ENCODE data around the gene TBX6. TPM values are rescaled to one million over a fixed set of nuclear protein-coding genes. Genes with fewer than 3 reads are reported as not detected.

Gene TBX6
- total RNA-seq, 1 donor from 2014 or later: 0.55 TPM

GRCh38 chr16:30094541-30095165 is 2.9 kb upstream of the TBX6 start:
- no peak for DNase-seq (ENCODE audit: low spot score)
- Mint-ChIP-seq H3K4me3 (ENCODE audit: unreplicated experiment) (peak overlapping the region; percentile 75), H3K4me1 (ENCODE audit: low read depth) (peaks cover 42% of the 10 kb centered on the region), H3K36me3 (ENCODE audit: low read depth) (peaks cover 2% of the 10 kb centered on the region), H3K27me3 (ENCODE audit: low read depth) (no peaks in the 10 kb centered on the region), H3K27ac (ENCODE audit: unreplicated experiment) (peak overlapping the region; percentile 4), H3K9me3 (ENCODE audit: low read depth) (peaks cover 3% of the 10 kb centered on the region)
- no peak for TF ChIP-seq CTCF (IDR thresholded peaks at IDR 0.05)

- Mint-ChIP-seq H3K4me1 (ENCODE audit: low read depth) (peaks cover 48% of the 10 kb centered on the region), H3K27ac (ENCODE audit: unreplicated experiment) (peak overlapping the region; percentile 71), H3K9me3 (ENCODE audit: low read depth) (peaks cover under 1% of the 10 kb centered on the region), H3K4me3 (ENCODE audit: unreplicated experiment) (peak overlapping the region; percentile 80), H3K27me3 (ENCODE audit: low read depth) (no peaks in the 10 kb centered on the region), H3K36me3 (ENCODE audit: low read depth) (no peaks in the 10 kb centered on the region)
- DNase-seq (ENCODE audit: low spot score): no peak
- TF ChIP-seq CTCF (IDR thresholded peaks at IDR 0.05): peak; percentile 36
Measured at GRCh38 chr16:30092373-30093010, 768 bp upstream of the TBX6 start.

DNA sequence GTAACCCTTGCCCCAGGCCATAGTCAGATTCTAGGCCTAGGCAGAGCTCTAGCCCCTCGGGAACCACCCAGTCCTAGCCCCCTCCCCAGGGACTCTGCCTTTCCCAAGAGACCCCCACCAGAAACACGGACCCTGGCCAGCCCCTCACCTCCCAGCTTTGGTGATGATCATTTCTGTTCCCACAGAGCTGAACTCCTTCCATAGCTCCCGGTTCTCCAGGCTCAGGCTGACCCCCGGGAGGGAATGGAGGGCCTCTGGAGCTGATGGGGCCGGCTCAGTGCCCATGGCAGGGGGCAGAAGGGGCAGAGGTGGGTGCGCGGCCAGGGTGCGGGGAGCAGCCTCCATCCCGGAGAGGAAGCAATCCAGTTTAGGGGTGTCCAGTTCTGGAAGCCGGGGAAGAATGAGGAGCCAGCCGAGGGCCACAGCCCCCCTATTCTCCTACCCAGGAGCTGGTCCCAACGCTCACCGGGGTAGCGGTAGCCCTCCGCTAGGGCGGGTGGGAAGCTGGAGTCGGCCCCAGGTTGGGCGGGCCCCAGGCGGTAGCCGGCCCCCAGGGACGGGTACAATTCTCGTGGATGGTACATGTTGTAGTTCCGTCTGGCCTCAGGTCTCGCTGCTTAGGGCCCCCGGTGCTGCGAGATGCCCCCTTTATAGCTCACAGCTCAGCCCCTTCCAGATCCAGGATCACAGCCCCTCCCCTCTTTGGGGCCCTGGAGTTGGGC is 953 bp downstream of the TBX6 start:
- Mint-ChIP-seq H3K9me3 (ENCODE audit: low read depth) (no peaks in the 10 kb centered on the region), H3K27ac (ENCODE audit: unreplicated experiment) (no peak overlapping the region), H3K27me3 (ENCODE audit: low read depth) (no peaks in the 10 kb centered on the region), H3K4me3 (ENCODE audit: unreplicated experiment) (no peak overlapping the region), H3K36me3 (ENCODE audit: low read depth) (no peaks in the 10 kb centered on the region), H3K4me1 (ENCODE audit: low read depth) (peaks cover 41% of the 10 kb centered on the region)
- no peak for DNase-seq (ENCODE audit: low spot score)
- TF ChIP-seq CTCF (IDR thresholded peaks at IDR 0.05): no peak

- peak; percentile 84 for DNase-seq (ENCODE audit: low spot score)
- no peak for TF ChIP-seq CTCF (IDR thresholded peaks at IDR 0.05)
- Mint-ChIP-seq H3K27me3 (ENCODE audit: low read depth) (no peaks in the 10 kb centered on the region), H3K27ac (ENCODE audit: unreplicated experiment) (peak overlapping the region; percentile 79), H3K4me3 (ENCODE audit: unreplicated experiment) (no peak overlapping the region), H3K9me3 (ENCODE audit: low read depth) (no peaks in the 10 kb centered on the region), H3K4me1 (ENCODE audit: low read depth) (peaks cover 29% of the 10 kb centered on the region), H3K36me3 (ENCODE audit: low read depth) (no peaks in the 10 kb centered on the region)
Measured at GRCh38 chr16:30088832-30089624, 2.7 kb downstream of the TBX6 start.
